HepG2 (cell line): ENCODE measurements around the gene ISG20L2. TPM values are rescaled to one million over a fixed set of nuclear protein-coding genes. Genes with fewer than 3 reads are reported as not detected.

Source experiments
- FOXP1 ChIP-seq, 2 experiments: fragments of 450-650 bp in 1 of 2; IDR thresholded peaks; 2 replicates each; pipeline ENCODE4 v1.6.1; 2017 to 2018; ENCODE audit warnings: antibody characterized with exemption in 1 of 2
- GRHL1 ChIP-seq: sonication (generic); formaldehyde crosslinking; conservative IDR thresholded peaks from 2 replicates; pipeline ENCODE4 v1.8.0; 2022; ENCODE audit warnings: missing genetic modification reagents
- HIC2 ChIP-seq: sonication (generic); formaldehyde crosslinking; IDR thresholded peaks from 2 replicates; pipeline ENCODE4 v1.9.0; 2022; ENCODE audit warnings: low read depth, missing genetic modification reagents
- HNRNPLL ChIP-seq: fragments of 200-400 bp; formaldehyde crosslinking; IDR thresholded peaks from 2 replicates; pipeline ENCODE4 v1.6.1; 2017; ENCODE audit warnings: mild to moderate bottlenecking, low read depth, low read length; ENCODE audit not compliant: poor library complexity, severe bottlenecking
- JARID2 ChIP-seq: sonication (generic); formaldehyde crosslinking; IDR thresholded peaks from 2 replicates; pipeline ENCODE4 v1.8.1; 2023; ENCODE audit warnings: missing genetic modification reagents, inconsistent platforms; ENCODE audit not compliant: insufficient replicate concordance
- JUN ChIP-seq: sonication (generic); formaldehyde crosslinking; IDR thresholded peaks from 2 replicates; pipeline ENCODE4 v1.4.0; 2020; ENCODE audit warnings: mild to moderate bottlenecking, missing genetic modification reagents
- MAF1 ChIP-seq: sonication (generic); formaldehyde crosslinking; IDR thresholded peaks from 2 replicates; pipeline ENCODE4 v1.5.0; 2020; ENCODE audit warnings: missing genetic modification reagents, borderline replicate concordance
- MLXIP ChIP-seq: sonication (generic); formaldehyde crosslinking; IDR thresholded peaks from 2 replicates; pipeline ENCODE4 v1.9.0; 2021; ENCODE audit warnings: missing genetic modification reagents, borderline replicate concordance
- PLSCR1 ChIP-seq: sonication (generic); formaldehyde crosslinking; IDR thresholded peaks from 2 replicates; pipeline ENCODE4 v1.5.0; 2020; ENCODE audit warnings: missing genetic modification reagents, mild to moderate bottlenecking, borderline replicate concordance
- RARA ChIP-seq: IDR thresholded peaks from 2 replicates; pipeline ENCODE4 v1.6.1; 2016; ENCODE audit warnings: missing genetic modification reagents, missing compliant biosample characterization
- SIX4 ChIP-seq: sonication (generic); formaldehyde crosslinking; IDR thresholded peaks from 2 replicates; pipeline ENCODE4 v1.4.0; 2020; ENCODE audit warnings: missing genetic modification reagents
- ZBTB2 ChIP-seq: sonication (generic); formaldehyde crosslinking; IDR thresholded peaks from 2 replicates; pipeline ENCODE4 v1.8.0; 2022; ENCODE audit warnings: low read depth, missing genetic modification reagents
- ZBTB7B ChIP-seq: sonication (generic); formaldehyde crosslinking; IDR thresholded peaks from 2 replicates; pipeline ENCODE4 v1.4.0; 2020; ENCODE audit warnings: missing genetic modification reagents
- ZMYM2 ChIP-seq: sonication (generic); formaldehyde crosslinking; IDR thresholded peaks from 2 replicates; pipeline ENCODE4 v1.8.0; 2022; ENCODE audit warnings: mild to moderate bottlenecking, missing genetic modification reagents
- ZNF230 ChIP-seq: sonication (generic); formaldehyde crosslinking; IDR thresholded peaks from 2 replicates; pipeline ENCODE4 v1.4.0; 2020; ENCODE audit warnings: mild to moderate bottlenecking, missing genetic modification reagents
- ZNF44 ChIP-seq: sonication (generic); formaldehyde crosslinking; IDR thresholded peaks from 2 replicates; pipeline ENCODE4 v1.5.1; 2020; ENCODE audit warnings: mild to moderate bottlenecking, missing genetic modification reagents
- ZNF724P ChIP-seq: sonication (generic); formaldehyde crosslinking; IDR thresholded peaks from 2 replicates; pipeline ENCODE4 v1.8.0; 2022; ENCODE audit warnings: missing genetic modification reagents, borderline replicate concordance
- ZNF746 ChIP-seq: sonication (generic); formaldehyde crosslinking; IDR thresholded peaks from 2 replicates; pipeline ENCODE4 v1.8.0; 2022; ENCODE audit warnings: mild to moderate bottlenecking, missing genetic modification reagents
- ZSCAN12 ChIP-seq: sonication (generic); formaldehyde crosslinking; IDR thresholded peaks from 2 replicates; pipeline ENCODE4 v1.9.0; 2021; ENCODE audit warnings: mild to moderate bottlenecking, missing genetic modification reagents
- polyA plus RNA-seq, 8 experiments: library from polyadenylated mRNA; depleted of rRNA in 3 of 8; stranded (reverse) in 7 of 8; unstranded in 1 of 8; fragments of >200 nt; fragmentation: Illumina TruSeq in 4 of 8; extraction: Trizol in 4 of 8; gene quantifications; 2 replicates each; pipeline versions ENCODE4 v1.2.1 to v1.2.3, GENCODE V29; 2011 to 2016; ENCODE audit warnings: low read depth in 4 of 8, missing spikeins in 1 of 8, mixed read lengths in 1 of 8; ENCODE audit not compliant: insufficient read depth in 1 of 8
- total RNA-seq, 5 experiments: library from RNA; depleted of rRNA; stranded (reverse); fragments of >200 nt; fragmentation: Illumina TruSeq; extraction: Trizol; gene quantifications; 2 replicates each; pipeline ENCODE4 v1.2.3, GENCODE V29; 2016; ENCODE audit warnings: low read depth in 1 of 5

The ISG20L2 gene
- total and polyA plus RNA-seq, 2 of the 13 experiments (the other 11 are each of a cell fraction or from before 2014, with no cell fraction given), result 19.8 to 21.3 TPM

- TF ChIP-seq HIC2, result no peak
- TF ChIP-seq ZBTB2 (CRISPR knock-in tag), result no peak
- TF ChIP-seq ZNF746, result no peak
- no peak for TF ChIP-seq GRHL1 (CRISPR knock-in tag)
- no peak for TF ChIP-seq ZBTB7B
- TF ChIP-seq RARA (CRISPR knock-in tag), result no peak
- peak; percentile 43 for TF ChIP-seq JARID2 (CRISPR knock-in tag)
- TF ChIP-seq ZNF230 (CRISPR knock-in tag), result no peak
- no peak for TF ChIP-seq MLXIP (CRISPR knock-in tag)
- TF ChIP-seq HNRNPLL, result peak; percentile 42
- no peak for TF ChIP-seq ZNF724P (CRISPR knock-in tag)
- peak; percentile 79 for TF ChIP-seq SIX4 (CRISPR knock-in tag)
- no peak for TF ChIP-seq PLSCR1 (CRISPR knock-in tag)
- no peak for TF ChIP-seq ZSCAN12
- no peak for TF ChIP-seq JUN (CRISPR knock-in tag)
- TF ChIP-seq FOXP1 (IDR thresholded peaks at IDR 0.05), result no peak
- TF ChIP-seq FOXP1 (CRISPR knock-in tag; IDR thresholded peaks at IDR 0.05), result no peak
- TF ChIP-seq ZNF44, result no peak
- TF ChIP-seq MAF1 (CRISPR knock-in tag), result no peak
- peak; percentile 65; the same call in 1 of the 2 replicates for TF ChIP-seq ZMYM2 (CRISPR knock-in tag)
These were observed 22.5 kb downstream of the ISG20L2 start (continued) for GRCh38 chr1:156705918-156706656.
